Cardiac muscle cell (in vitro differentiated cells and primary cell): ENCODE measurements around the gene DACH1. TPM values are rescaled to one million over a fixed set of nuclear protein-coding genes. Genes with fewer than 3 reads are reported as not detected.

Experiments
- DNase-seq, 2 donors: peaks; one replicate each; pipeline versions ENCODE4 v3.0.0 to v3.0.0-alpha.2; 2010 to 2017; ENCODE audit warnings: low read depth in 1 of 2, low spot score in 1 of 2
- H3K27ac ChIP-seq: fragments of 200-600 bp; sonication (generic); 2 replicates; pipeline ENCODE4 v1.5.1; 2016
- H3K27me3 ChIP-seq: fragments of 200-600 bp; sonication (generic); 2 replicates; pipeline ENCODE4 v1.6.0; 2016; ENCODE audit warnings: control low read depth
- H3K36me3 ChIP-seq: fragments of 200-600 bp; sonication (generic); 2 replicates; pipeline ENCODE4 v1.5.1; 2016; ENCODE audit warnings: control low read depth
- H3K4me1 ChIP-seq: fragments of 200-600 bp; sonication (generic); 2 replicates; pipeline ENCODE4 v1.8.1; 2017; ENCODE audit warnings: low read depth, mild to moderate bottlenecking, mixed run types
- H3K4me3 ChIP-seq: fragments of 200-600 bp; sonication (generic); 2 replicates; pipeline ENCODE4 v1.5.1; 2016; ENCODE audit warnings: mild to moderate bottlenecking
- H3K9me3 ChIP-seq: fragments of 200-600 bp; sonication (generic); 2 replicates; pipeline ENCODE4 v1.5.1; 2017; ENCODE audit warnings: low read depth, mild to moderate bottlenecking, control low read depth
- CTCF ChIP-seq: IDR thresholded peaks from 2 replicates; pipeline ENCODE4 v1.5.1; 2012; ENCODE audit warnings: low read depth, mild to moderate bottlenecking, low read length
- polyA plus RNA-seq: library from polyadenylated mRNA; unstranded; fragments of >200 nt; fragmentation: Nextera tagmentation; extraction: Ambion mirVana; gene quantifications from 2 replicates; pipeline ENCODE4 v1.2.1, GENCODE V29; 2016
- total RNA-seq: library from RNA; depleted of rRNA; stranded (reverse); fragments of >200 nt; gene quantifications from 2 replicates; pipeline ENCODE4 v1.2.3, GENCODE V29; 2016

Gene DACH1
- total and polyA plus RNA-seq, 2 experiments from 2014 or later: 3.5 to 3.7 TPM

- no peak for DNase-seq
- no peak overlapping the region for H3K27ac ChIP-seq
- H3K4me3 ChIP-seq: no peak overlapping the region
- H3K27me3 ChIP-seq: no peaks in the 10 kb centered on the region
- H3K36me3 ChIP-seq: no peaks in the 10 kb centered on the region
- peaks cover 13% of the 10 kb centered on the region for H3K4me1 ChIP-seq
- TF ChIP-seq CTCF: no peak
- no peaks in the 10 kb centered on the region for H3K9me3 ChIP-seq
Measured at GRCh38 chr13:71774863-71775262, 92.1 kb downstream of the DACH1 start.

- TF ChIP-seq CTCF: no peak
Measured at GRCh38 chr13:71773531-71773930, 93.5 kb downstream of the DACH1 start.

GRCh38 chr13:71772361-71772760, 94.6 kb downstream of the DACH1 start:
- no peak for DNase-seq
- H3K4me1 ChIP-seq: peaks cover 13% of the 10 kb centered on the region
- H3K36me3 ChIP-seq: no peaks in the 10 kb centered on the region
- H3K9me3 ChIP-seq: no peaks in the 10 kb centered on the region
- TF ChIP-seq CTCF: no peak
- no peaks in the 10 kb centered on the region for H3K27me3 ChIP-seq
- H3K27ac ChIP-seq: no peak overlapping the region
- H3K4me3 ChIP-seq: no peak overlapping the region

More at GRCh38 chr13:71773531-71773930, 93.5 kb downstream of the DACH1 start:
- peaks cover 13% of the 10 kb centered on the region for H3K4me1 ChIP-seq
- DNase-seq: no peak
- H3K27me3 ChIP-seq: no peaks in the 10 kb centered on the region
- H3K36me3 ChIP-seq: no peaks in the 10 kb centered on the region
- no peak overlapping the region for H3K27ac ChIP-seq
- H3K4me3 ChIP-seq: no peak overlapping the region
- no peaks in the 10 kb centered on the region for H3K9me3 ChIP-seq

GRCh38 chr13:71771144-71771543, 95.9 kb downstream of the DACH1 start:
- no peak for TF ChIP-seq CTCF
- no peak for DNase-seq
- Histone ChIP-seq H3K36me3 (no peaks in the 10 kb centered on the region), H3K27ac (no peak overlapping the region), H3K4me3 (no peak overlapping the region), H3K9me3 (no peaks in the 10 kb centered on the region), H3K4me1 (peaks cover 8% of the 10 kb centered on the region), H3K27me3 (no peaks in the 10 kb centered on the region)

GRCh38 chr13:71770710-71771109, 96.3 kb downstream of the DACH1 start:
- Histone ChIP-seq H3K27ac (no peak overlapping the region), H3K4me1 (peaks cover 5% of the 10 kb centered on the region), H3K9me3 (no peaks in the 10 kb centered on the region), H3K4me3 (no peak overlapping the region), H3K27me3 (no peaks in the 10 kb centered on the region), H3K36me3 (no peaks in the 10 kb centered on the region)
- DNase-seq: no peak
- TF ChIP-seq CTCF: no peak

GRCh38 chr13:71768881-71769280, 98.1 kb downstream of the DACH1 start:
- DNase-seq: no peak
- H3K9me3 ChIP-seq: no peaks in the 10 kb centered on the region
- TF ChIP-seq CTCF: no peak

More at GRCh38 chr13:71768881-71769280, 98.1 kb downstream of the DACH1 start:
- H3K36me3 ChIP-seq: no peaks in the 10 kb centered on the region
- peaks cover 5% of the 10 kb centered on the region for H3K4me1 ChIP-seq
- H3K27me3 ChIP-seq: no peaks in the 10 kb centered on the region
- H3K4me3 ChIP-seq: no peak overlapping the region
- no peak overlapping the region for H3K27ac ChIP-seq
